HG02981 (cell line): ENCODE measurements around the gene CLEC3B.
"Not testable (repeated sequence)": the region's sequence is repeated elsewhere in the genome, so short reads cannot be mapped to it uniquely, and the experiment has no call there.

ENCODE experiments used
- ATAC-seq: cut with Tn5 transposase; IDR thresholded peaks from one replicate; pipeline ENCODE4 v1.9.1; 2021; ENCODE audit warnings: mild to moderate bottlenecking, moderate library complexity; ENCODE audit not compliant: unreplicated experiment

CLEC3B gene

DNA sequence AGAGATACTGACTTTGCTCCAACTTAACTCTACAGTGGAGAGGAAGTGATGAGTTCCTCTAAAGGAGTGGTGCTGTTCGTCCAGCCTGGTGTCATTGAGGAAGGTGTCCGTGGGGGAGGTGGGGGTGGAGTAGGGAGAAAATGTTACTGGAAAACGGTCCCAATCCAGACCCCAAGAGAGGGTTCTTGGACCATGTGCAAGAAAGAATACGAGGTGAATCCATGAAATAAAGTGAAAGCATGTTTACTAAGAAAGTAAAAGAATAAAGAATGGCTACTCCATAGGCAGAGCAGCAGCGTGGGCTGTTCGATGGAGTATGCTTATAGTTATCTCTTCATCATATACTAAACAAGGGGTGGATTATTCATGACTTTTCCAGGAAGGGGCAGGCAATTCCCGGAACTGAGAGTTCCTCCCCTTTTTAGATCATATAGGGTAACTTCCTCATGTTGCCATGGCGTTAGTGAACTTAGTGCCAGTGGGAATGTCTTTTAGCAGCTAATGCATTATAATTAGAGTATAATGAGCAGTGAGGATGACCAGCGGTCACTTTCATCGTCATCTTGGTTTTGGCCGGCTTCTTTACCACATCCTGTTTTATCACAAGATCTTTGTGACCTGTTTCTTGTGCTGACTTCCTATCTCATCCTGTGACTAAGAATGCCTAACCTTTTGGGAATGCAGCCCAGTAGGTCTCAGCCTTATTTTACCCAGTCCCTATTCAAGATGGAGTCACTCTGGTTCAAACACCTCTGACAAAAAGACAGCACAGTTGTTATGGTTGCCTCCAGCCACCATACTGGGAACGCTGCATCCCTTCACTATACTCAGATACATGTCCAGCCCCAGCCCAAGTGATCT, 38.6 kb downstream of the CLEC3B start:
- no peak for ATAC-seq

DNA sequence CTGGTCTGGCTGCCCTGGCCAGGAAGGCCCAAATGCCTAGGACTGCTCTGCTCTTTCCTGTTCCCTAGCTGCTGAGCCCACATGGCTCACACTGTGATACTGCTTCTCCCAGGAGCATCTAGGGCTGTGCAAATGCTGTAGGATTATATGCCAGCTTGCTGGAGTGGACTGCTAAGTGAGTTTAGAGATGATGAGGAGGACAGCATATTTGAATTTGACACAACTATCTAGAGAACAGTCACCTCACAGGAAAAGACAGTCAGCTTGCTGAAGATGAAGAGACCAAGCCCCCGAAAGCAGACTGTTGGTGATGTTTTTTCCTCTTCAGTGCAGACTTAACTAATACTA, 39.2 kb downstream of the CLEC3B start:
- ATAC-seq: no peak

GRCh38 chr3:45066109-45066801, 40.2 kb downstream of the CLEC3B start:
- ATAC-seq: no peak

DNA sequence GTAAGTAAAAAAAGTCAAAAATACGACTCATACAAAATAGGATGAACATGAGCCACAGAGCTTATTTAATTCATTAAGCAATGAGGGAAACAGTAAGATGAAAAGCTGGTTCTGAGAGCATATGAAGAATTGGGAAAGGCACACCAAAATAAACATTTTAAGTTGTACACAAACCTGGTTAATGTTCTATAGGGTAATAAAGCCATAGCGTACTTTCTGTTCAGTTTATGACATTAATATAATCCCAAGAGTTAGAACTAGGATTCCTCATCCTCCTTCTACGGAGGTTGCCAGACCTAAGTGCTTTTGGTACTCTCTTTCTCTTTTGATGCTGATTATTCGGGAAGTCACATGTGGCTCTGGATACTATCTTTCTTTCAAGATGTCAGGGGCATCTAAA, 41.4 kb downstream of the CLEC3B start:
- ATAC-seq: no peak

DNA sequence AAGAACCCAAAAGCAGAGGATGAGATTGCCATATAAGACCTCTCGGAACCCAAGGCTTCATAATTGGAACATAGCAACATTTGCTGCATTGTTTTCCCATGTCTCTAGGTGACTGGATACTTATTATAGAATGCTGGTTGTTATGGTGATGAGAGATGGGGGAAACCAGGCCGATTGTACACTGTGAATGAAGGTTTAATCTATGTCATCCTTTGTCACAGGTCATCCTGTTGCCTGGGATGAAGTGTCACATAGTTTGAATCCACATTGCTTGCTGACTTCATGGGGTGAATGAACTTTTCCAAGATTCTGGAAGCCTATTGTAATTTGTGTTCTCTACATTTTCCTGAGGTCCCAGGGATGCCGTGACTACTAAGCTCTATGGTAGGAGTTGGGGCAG, 41.8 kb downstream of the CLEC3B start:
- no peak for ATAC-seq

GRCh38 chr3:45071075-45071474, 45.0 kb downstream of the CLEC3B start:
- ATAC-seq: no peak

GRCh38 chr3:45075821-45076625, 49.9 kb downstream of the CLEC3B start:
- ATAC-seq: no peak

DNA sequence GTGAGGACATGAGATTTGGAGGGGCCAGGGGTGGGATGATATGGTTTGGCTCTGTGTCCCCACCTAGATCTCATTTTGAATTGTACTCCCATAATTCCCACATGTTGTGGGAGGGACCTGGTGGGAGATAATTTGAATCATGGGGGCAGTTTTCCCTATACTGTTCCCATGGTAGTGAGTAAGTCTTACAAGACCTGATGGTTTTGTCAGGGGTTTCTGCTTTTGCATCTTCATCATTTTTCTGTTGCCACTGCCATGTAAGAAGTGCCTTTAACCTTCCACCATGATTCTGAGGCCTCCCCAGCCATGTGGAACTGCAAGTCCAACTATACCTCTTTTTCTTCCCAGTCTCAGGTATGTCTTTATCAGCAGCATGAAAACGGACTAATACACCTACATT, 52.2 kb downstream of the CLEC3B start:
- not testable (repeated sequence) for ATAC-seq

- ATAC-seq: no peak
These were observed 52.9 kb downstream of the CLEC3B start for GRCh38 chr3:45078910-45079522.

GRCh38 chr3:45079715-45080114, 53.6 kb downstream of the CLEC3B start:
- ATAC-seq: no peak

DNA sequence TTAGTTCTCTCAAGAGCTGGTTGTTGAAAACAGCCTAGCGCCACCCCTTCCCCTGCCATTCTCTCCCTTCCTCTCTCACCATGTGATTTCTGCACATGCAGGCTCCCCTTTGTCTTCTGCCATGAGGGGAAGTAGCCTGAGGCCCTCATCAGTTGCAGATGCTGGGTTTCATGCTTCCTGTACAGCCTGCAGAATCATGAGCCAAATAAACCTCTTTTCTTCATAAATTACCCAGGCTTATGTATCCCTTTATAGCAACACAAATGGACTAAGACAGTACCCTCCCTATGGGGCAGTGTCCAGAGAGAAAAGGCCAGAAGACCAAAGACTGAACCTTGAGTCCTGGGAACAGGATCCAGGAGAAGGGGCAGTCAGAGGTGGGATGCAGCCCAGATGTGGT, 54.7 kb downstream of the CLEC3B start:
- no peak for ATAC-seq

- no peak for ATAC-seq
These were observed 55.5 kb downstream of the CLEC3B start for GRCh38 chr3:45081506-45082141.

DNA sequence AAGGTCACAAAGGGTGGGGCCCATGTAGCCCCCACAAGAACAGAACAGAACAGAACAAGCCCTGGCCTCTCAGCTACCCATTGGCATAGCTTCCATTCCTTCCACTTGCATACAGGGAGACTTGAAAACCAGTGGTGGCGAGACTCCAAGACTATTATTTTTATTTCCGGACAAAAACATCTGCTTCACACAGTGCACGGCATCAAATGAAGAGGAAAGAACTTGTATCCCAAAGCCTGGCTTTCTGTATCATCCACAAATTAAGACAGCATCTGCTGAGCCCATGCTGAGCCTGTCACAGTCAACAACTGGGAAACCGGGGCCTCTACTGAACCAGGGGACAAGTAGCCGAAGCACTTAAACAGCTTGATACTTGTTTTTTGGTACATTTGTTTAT, 56.0 kb downstream of the CLEC3B start:
- no peak for ATAC-seq

GRCh38 chr3:45083023-45083422, 56.9 kb downstream of the CLEC3B start:
- ATAC-seq: no peak

- ATAC-seq: no peak
These were observed 58.3 kb downstream of the CLEC3B start for GRCh38 chr3:45084361-45084760.

DNA sequence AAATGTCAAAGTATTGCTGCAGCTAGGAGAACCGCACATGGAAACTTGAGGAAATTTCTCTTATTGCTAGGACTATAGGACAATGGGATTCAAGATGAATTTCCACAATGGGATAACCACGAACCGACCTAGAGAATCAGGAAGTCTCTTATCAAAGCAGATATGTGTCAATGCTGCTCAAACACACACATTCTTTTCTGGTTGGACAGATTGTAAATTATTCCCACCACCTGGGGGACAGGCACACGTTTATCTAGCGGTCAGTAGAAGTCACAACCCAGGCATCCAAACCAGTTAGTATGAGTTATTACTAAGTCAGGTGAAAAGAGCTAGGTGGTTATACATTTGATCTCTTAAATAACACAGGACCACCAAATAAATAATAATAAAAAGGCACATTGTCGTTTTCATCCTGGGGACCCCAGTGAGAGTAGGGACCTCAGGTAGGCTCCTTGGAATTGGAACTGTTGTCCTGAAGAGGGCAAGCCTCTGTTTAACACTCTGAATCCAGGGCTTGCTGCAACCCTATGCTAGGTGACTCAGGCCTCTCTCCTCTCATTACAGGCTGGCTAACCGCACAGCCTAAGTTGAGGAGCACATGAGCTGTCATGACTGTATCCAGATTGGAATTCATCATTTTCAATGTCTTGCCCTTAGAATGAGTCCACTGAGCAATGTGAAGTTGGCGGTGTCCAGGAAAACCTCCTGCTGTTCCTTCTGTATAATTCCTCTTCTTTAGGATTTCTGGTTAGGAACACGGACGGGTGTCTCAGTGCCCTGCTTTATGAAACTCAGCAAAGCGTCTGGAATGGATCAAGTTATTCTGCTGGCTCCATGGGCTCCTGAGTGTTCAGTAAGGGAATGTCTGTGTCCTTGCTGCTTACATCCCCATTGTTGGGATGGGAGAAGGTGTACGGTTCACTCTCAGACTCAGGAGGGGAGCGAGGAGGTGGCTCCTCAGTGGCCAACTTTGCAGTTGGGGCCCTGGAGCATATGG, 59.0 kb downstream of the CLEC3B start:
- no peak for ATAC-seq
